ENCODE results near the gene HLX. TPM values are rescaled to one million over a fixed set of nuclear protein-coding genes. Genes with fewer than 3 reads are reported as not detected.

The HLX gene
- total and polyA plus RNA-seq, 9 of the 15 experiments (the other 6 are each of a cell fraction or from before 2014, with no cell fraction given): 0.10 to 3.0 (median 1.6) TPM

DNA sequence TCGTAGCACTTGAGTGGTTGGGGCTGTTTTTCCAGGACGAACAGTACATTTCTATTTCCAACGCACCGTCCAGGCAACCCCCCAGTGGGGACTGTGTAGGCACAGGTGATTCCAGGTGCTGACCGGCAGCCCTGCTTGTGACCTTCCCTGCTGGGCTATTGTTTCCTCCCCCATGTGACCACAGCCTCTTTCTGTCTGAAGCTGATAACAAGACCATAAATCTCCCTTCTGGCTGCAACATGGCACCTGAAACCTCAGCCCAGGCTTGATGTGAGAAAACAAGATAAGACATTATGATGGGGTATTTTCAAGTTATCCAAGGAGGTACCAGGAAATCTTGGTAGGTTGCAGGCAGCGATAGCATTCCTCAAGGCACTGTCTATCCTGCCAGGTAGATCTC, 48.2 kb downstream of the HLX start (continued):
- TF ChIP-seq, protein P1, sequence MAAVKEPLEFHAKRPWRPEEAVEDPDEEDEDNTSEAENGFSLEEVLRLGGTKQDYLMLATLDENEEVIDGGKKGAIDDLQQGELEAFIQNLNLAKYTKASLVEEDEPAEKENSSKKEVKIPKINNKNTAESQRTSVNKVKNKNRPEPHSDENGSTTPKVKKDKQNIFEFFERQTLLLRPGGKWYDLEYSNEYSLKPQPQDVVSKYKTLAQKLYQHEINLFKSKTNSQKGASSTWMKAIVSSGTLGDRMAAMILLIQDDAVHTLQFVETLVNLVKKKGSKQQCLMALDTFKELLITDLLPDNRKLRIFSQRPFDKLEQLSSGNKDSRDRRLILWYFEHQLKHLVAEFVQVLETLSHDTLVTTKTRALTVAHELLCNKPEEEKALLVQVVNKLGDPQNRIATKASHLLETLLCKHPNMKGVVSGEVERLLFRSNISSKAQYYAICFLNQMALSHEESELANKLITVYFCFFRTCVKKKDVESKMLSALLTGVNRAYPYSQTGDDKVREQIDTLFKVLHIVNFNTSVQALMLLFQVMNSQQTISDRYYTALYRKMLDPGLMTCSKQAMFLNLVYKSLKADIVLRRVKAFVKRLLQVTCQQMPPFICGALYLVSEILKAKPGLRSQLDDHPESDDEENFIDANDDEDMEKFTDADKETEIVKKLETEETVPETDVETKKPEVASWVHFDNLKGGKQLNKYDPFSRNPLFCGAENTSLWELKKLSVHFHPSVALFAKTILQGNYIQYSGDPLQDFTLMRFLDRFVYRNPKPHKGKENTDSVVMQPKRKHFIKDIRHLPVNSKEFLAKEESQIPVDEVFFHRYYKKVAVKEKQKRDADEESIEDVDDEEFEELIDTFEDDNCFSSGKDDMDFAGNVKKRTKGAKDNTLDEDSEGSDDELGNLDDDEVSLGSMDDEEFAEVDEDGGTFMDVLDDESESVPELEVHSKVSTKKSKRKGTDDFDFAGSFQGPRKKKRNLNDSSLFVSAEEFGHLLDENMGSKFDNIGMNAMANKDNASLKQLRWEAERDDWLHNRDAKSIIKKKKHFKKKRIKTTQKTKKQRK (IDR thresholded peaks at IDR 0.05; ENCODE audit: borderline replicate concordance, low read depth, low read length): no peak
- no peak for TF ChIP-seq NFYB (IDR thresholded peaks at IDR 0.05; ENCODE audit: extremely low read depth, insufficient read length)
- TF ChIP-seq, protein P2, sequence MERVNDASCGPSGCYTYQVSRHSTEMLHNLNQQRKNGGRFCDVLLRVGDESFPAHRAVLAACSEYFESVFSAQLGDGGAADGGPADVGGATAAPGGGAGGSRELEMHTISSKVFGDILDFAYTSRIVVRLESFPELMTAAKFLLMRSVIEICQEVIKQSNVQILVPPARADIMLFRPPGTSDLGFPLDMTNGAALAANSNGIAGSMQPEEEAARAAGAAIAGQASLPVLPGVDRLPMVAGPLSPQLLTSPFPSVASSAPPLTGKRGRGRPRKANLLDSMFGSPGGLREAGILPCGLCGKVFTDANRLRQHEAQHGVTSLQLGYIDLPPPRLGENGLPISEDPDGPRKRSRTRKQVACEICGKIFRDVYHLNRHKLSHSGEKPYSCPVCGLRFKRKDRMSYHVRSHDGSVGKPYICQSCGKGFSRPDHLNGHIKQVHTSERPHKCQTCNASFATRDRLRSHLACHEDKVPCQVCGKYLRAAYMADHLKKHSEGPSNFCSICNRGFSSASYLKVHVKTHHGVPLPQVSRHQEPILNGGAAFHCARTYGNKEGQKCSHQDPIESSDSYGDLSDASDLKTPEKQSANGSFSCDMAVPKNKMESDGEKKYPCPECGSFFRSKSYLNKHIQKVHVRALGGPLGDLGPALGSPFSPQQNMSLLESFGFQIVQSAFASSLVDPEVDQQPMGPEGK (CRISPR knock-in tag; IDR thresholded peaks at IDR 0.05; ENCODE audit: borderline replicate concordance): no peak
- TF ChIP-seq MBD2 (IDR thresholded peaks at IDR 0.05; ENCODE audit: borderline replicate concordance, low read depth): no peak
- TF ChIP-seq ZNF212 (CRISPR knock-in tag; IDR thresholded peaks at IDR 0.05): no peak
- TF ChIP-seq, protein P3, sequence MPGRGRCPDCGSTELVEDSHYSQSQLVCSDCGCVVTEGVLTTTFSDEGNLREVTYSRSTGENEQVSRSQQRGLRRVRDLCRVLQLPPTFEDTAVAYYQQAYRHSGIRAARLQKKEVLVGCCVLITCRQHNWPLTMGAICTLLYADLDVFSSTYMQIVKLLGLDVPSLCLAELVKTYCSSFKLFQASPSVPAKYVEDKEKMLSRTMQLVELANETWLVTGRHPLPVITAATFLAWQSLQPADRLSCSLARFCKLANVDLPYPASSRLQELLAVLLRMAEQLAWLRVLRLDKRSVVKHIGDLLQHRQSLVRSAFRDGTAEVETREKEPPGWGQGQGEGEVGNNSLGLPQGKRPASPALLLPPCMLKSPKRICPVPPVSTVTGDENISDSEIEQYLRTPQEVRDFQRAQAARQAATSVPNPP (IDR thresholded peaks at IDR 0.05; ENCODE audit: borderline replicate concordance, insufficient read depth, insufficient read length): no peak
- no peak for TF ChIP-seq TAF9B (IDR thresholded peaks at IDR 0.05; ENCODE audit: partially characterized antibody)
- TF ChIP-seq, protein P4, sequence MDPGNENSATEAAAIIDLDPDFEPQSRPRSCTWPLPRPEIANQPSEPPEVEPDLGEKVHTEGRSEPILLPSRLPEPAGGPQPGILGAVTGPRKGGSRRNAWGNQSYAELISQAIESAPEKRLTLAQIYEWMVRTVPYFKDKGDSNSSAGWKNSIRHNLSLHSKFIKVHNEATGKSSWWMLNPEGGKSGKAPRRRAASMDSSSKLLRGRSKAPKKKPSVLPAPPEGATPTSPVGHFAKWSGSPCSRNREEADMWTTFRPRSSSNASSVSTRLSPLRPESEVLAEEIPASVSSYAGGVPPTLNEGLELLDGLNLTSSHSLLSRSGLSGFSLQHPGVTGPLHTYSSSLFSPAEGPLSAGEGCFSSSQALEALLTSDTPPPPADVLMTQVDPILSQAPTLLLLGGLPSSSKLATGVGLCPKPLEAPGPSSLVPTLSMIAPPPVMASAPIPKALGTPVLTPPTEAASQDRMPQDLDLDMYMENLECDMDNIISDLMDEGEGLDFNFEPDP (CRISPR knock-in tag; IDR thresholded peaks at IDR 0.05): no peak
- no peak for TF ChIP-seq MTA3 (IDR thresholded peaks at IDR 0.05; ENCODE audit: borderline replicate concordance)
- TF ChIP-seq, protein P5, sequence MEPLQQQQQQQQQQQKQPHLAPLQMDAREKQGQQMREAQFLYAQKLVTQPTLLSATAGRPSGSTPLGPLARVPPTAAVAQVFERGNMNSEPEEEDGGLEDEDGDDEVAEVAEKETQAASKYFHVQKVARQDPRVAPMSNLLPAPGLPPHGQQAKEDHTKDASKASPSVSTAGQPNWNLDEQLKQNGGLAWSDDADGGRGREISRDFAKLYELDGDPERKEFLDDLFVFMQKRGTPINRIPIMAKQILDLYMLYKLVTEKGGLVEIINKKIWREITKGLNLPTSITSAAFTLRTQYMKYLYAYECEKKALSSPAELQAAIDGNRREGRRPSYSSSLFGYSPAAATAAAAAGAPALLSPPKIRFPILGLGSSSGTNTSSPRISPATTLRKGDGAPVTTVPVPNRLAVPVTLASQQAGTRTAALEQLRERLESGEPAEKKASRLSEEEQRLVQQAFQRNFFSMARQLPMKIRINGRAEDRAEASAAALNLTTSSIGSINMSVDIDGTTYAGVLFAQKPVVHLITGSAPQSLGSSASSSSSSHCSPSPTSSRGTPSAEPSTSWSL (CRISPR knock-in tag; IDR thresholded peaks at IDR 0.05; ENCODE audit: borderline replicate concordance): no peak
- no peak for TF ChIP-seq TCF7L2 (IDR thresholded peaks at IDR 0.05; ENCODE audit: low read depth, low read length)
- TF ChIP-seq, protein P6, sequence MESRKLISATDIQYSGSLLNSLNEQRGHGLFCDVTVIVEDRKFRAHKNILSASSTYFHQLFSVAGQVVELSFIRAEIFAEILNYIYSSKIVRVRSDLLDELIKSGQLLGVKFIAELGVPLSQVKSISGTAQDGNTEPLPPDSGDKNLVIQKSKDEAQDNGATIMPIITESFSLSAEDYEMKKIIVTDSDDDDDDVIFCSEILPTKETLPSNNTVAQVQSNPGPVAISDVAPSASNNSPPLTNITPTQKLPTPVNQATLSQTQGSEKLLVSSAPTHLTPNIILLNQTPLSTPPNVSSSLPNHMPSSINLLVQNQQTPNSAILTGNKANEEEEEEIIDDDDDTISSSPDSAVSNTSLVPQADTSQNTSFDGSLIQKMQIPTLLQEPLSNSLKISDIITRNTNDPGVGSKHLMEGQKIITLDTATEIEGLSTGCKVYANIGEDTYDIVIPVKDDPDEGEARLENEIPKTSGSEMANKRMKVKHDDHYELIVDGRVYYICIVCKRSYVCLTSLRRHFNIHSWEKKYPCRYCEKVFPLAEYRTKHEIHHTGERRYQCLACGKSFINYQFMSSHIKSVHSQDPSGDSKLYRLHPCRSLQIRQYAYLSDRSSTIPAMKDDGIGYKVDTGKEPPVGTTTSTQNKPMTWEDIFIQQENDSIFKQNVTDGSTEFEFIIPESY (CRISPR knock-in tag; IDR thresholded peaks at IDR 0.05): no peak
- peak; percentile 71 for TF ChIP-seq POLR2AphosphoS5 (IDR thresholded peaks at IDR 0.05; ENCODE audit: control insufficient read depth, insufficient read depth, low read depth, low read length)
- TF ChIP-seq JUND (IDR thresholded peaks at IDR 0.05; ENCODE audit: borderline replicate concordance, low read depth, low read length): 0 out of 2 replicates have a peak, but pooled peaks have one; percentile 8
- no peak; the same call in 2 of the 3 replicates for TF ChIP-seq JUND (tag; IDR thresholded peaks at IDR 0.05; ENCODE audit: borderline replicate concordance, low read depth, low read length)

Data from K562 (cell line).